Brain microvascular endothelial cell (primary cell): ENCODE results near the gene CINP.

Experiments
- DNase-seq: peaks from one replicate; pipeline ENCODE4 v3.0.0-alpha.2; 2020
- H3K27ac ChIP-seq: fragments of 250-450 bp; sonication (Bioruptor Pico); 2 replicates; pipeline ENCODE4 v1.5.1; 2020; ENCODE audit warnings: mild to moderate bottlenecking, moderate library complexity
- H3K27me3 ChIP-seq: fragments of 250-450 bp; sonication (Bioruptor Pico); replicated peaks from 2 replicates; pipeline ENCODE4 v1.5.1; 2020; ENCODE audit warnings: mild to moderate bottlenecking
- H3K36me3 ChIP-seq: fragments of 250-450 bp; sonication (Bioruptor Pico); replicated peaks from 2 replicates; pipeline ENCODE4 v1.5.1; 2020; ENCODE audit warnings: mild to moderate bottlenecking
- H3K4me3 ChIP-seq: 2 replicates; pipeline ENCODE4 v1.5.1; 2011; ENCODE audit warnings: low read depth, mild to moderate bottlenecking, control low read depth, low read length, moderate library complexity
- CTCF ChIP-seq: IDR thresholded peaks from 2 replicates; pipeline ENCODE4 v1.5.1; 2011; ENCODE audit warnings: low read depth, mild to moderate bottlenecking, moderate library complexity, low read length, control low read depth, inconsistent platforms; ENCODE audit errors: missing control alignments
- in situ Hi-C: cut with HindIII; loops from 2 replicates; pipeline ENCODE4 v1.10.0; 2017; ENCODE audit warnings: low sequenced_read_pairs, low pct_ligation_motif_present

The CINP gene

GRCh38 chr14:102320671-102321455 is 41.8 kb downstream of the CINP start:
- in situ Hi-C loops, result no loop called here

DNA sequence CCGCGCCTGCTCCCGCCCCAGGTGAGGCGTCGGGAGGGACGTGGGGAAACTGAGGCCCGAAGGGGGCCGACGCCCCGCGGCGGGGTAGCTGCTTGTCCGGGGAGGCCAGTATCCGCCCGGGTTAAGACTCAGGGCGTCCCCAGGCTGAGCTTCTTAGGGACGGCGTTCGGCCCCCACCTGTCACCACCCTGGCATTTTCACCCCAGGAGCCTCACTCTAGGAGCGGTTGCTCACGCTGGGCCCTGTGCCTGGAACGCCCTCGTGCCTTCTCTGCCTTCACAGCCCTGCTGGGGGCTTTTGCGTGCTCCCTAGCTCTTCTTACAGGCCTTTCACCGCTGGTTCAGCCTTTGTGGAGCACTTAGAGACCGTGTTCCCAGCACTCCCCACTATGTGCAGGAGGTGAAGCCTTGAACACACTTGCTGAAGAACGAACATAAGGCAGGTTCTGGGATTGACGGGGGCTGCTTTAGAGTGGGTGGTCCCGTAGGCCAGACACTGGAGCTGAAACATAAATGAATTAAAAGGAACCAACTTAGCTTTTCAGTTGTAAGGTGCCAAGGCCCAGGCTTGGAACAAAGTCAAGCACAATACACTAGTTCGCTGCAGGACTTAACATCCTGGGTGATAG is 42.5 kb downstream of the CINP start:
- TF ChIP-seq CTCF, result peak; percentile 12
- DNase-seq, result peak; percentile 42

More at GRCh38 chr14:102320671-102321455, 41.8 kb downstream of the CINP start:
- TF ChIP-seq CTCF, result no peak
- H3K27me3 ChIP-seq, result no peaks in the 10 kb centered on the region
- peak overlapping the region; percentile 82 for H3K4me3 ChIP-seq
- no peaks in the 10 kb centered on the region for H3K36me3 ChIP-seq
- H3K27ac ChIP-seq, result no peak overlapping the region
- DNase-seq, result no peak

DNA sequence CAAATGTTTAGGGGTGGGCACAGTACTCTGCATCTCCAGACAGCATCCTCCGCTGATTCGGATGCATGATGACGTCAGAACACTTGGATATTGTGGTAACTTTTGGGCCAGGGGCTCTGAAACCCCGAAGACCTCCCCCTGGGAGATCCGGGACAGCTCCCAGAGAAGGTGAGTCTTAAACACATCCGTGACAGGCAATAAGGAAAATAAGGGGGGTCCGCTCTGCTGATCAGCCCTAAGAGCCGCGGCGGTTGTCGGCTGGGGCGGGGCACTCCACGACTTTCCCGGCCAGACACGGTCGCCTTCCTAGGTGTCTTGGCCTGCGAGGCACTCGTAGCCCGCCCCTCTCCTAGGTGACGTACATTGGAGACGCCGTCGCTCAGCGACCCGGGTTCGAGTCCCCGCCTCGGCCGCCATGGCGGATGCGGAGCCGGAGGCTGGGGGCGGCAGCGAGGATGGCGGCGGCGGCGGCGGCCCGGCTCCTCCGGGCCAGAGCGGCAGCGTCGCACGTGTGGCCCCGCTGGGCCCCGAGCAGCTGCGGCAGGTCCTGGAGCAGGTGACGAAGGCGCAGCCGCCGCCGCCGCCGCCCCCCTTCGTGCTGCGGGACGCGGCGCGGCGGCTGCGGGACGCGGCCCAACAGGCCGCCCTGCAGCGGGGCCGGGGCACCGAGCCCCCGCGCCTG is 43.2 kb downstream of the CINP start, which contains the start of gene ZNF839:
TSS of gene ZNF839 (plus strand) at position 396 of the 682 bp plus-strand sequence. CDS start at position 416, 20 bp downstream.
- H3K27me3 ChIP-seq, result no peaks in the 10 kb centered on the region
- no peak for TF ChIP-seq CTCF
- in situ Hi-C loops, result loop anchor here (10.0 kb wide), 1 partner anchor 85 kb away; no protein-coding TSS in a partner anchor
- peak; percentile 90 for DNase-seq
- H3K36me3 ChIP-seq, result no peaks in the 10 kb centered on the region
- peak within 1 kb of the TSS; percentile 94 for H3K27ac ChIP-seq
- peak within 1 kb of the TSS; percentile 82 for H3K4me3 ChIP-seq

More for the DNA sequence above, 42.5 kb downstream of the CINP start:
- in situ Hi-C loops, result no loop called here
- Histone ChIP-seq H3K36me3 (no peaks in the 10 kb centered on the region), H3K27me3 (no peaks in the 10 kb centered on the region), H3K4me3 (peak overlapping the region; percentile 82), H3K27ac (peak overlapping the region; percentile 94)

DNA sequence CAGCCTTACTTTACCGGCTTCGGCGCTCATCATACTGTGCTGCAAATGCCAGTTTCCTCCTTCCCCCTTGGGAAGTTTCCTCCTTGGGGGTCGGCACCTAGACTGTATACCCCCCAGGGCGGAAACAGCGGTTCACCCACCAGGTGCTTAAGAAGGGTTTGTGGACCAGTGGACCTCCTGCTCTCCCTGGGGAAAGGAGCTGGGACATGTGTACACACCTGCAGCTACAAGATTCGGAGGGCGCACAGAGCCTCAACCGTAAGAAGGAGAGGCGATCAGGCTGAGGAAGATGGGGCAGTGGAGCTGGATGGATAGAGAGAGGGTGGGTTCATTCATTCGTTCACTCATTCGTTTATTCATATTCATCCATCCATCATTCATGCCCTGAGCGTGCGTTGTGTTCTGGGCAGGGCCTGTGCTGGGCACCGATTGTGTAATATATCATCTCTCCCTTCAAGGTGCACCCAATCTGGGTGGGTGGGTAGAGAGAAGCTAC is 43.9 kb downstream of the CINP start:
- Histone ChIP-seq H3K27me3 (no peaks in the 10 kb centered on the region), H3K36me3 (no peaks in the 10 kb centered on the region), H3K27ac (peak overlapping the region; percentile 94), H3K4me3 (peak overlapping the region; percentile 82)
- in situ Hi-C loops, result loop anchor here (10.0 kb wide), 1 partner anchor 84 kb away; no protein-coding TSS in a partner anchor
- DNase-seq, result no peak
- no peak for TF ChIP-seq CTCF

DNA sequence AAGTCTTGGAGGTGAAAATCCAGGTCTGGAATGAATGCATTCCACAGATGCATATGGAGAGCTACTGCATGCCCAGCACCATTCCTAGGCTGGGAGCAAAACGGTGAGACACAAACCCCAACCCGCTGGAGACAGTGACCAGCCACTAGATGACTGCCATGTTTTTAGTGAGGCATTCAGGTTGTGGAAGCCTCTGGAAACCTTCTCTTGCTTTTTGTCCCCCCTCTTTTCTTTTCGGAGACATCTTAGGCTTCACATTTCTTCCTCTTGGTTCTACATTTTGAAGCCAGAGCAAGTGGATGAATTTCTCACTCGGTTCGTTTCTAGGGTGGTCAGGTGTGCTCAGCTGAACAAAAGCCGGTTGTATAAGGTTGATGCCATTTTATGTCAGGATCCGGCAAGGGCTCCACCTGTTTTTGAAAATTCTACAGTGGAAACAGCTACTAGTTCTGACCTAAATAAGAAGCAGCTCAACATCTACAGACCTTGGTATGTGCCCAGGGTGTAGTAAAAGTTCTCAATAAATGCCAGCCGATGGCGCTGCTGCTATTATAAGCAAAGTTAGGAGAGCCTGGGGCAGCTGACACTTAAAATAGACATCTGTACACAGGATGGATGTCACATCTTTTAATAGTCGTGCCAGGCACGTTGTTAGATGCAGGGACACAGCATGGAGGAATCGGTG is 45.0 kb downstream of the CINP start:
- Histone ChIP-seq H3K27ac (no peak overlapping the region), H3K36me3 (no peaks in the 10 kb centered on the region), H3K4me3 (peak overlapping the region; percentile 66), H3K27me3 (no peaks in the 10 kb centered on the region)
- no peak for TF ChIP-seq CTCF
- DNase-seq, result no peak
- in situ Hi-C loops, result loop anchor here (10.0 kb wide), 1 partner anchor 83 kb away; no protein-coding TSS in a partner anchor
